Glutamatergic neuron (in vitro differentiated cells): ENCODE data around the gene DAPK1. TPM values are rescaled to one million over a fixed set of nuclear protein-coding genes. Genes with fewer than 3 reads are reported as not detected.
"Not testable (repeated sequence)": the region's sequence is repeated elsewhere in the genome, so short reads cannot be mapped to it uniquely, and the experiment has no call there.

Experiments used
- DNase-seq: peaks from one replicate; pipeline ENCODE4 v3.0.0; 2022
- H3K27ac Mint-ChIP-seq: one replicate; pipeline ENCODE4 v1.8.0; 2020; ENCODE audit warnings: mild to moderate bottlenecking, mixed read lengths, inconsistent platforms; ENCODE audit not compliant: unreplicated experiment
- H3K27me3 Mint-ChIP-seq: one replicate; pipeline ENCODE4 v1.8.0; 2020; ENCODE audit warnings: mild to moderate bottlenecking, moderate library complexity, mixed read lengths, inconsistent platforms; ENCODE audit not compliant: unreplicated experiment
- H3K36me3 Mint-ChIP-seq: one replicate; pipeline ENCODE4 v1.8.0; 2020; ENCODE audit warnings: mild to moderate bottlenecking, mixed read lengths, inconsistent platforms; ENCODE audit not compliant: unreplicated experiment
- H3K4me1 Mint-ChIP-seq: one replicate; pipeline ENCODE4 v1.8.0; 2020; ENCODE audit warnings: mild to moderate bottlenecking, low read depth, mixed read lengths, inconsistent platforms; ENCODE audit not compliant: unreplicated experiment
- H3K4me3 Mint-ChIP-seq: one replicate; pipeline ENCODE4 v1.8.0; 2020; ENCODE audit warnings: mild to moderate bottlenecking, mixed read lengths, inconsistent platforms; ENCODE audit not compliant: unreplicated experiment
- H3K9me3 Mint-ChIP-seq: one replicate; pipeline ENCODE4 v1.8.0; 2020; ENCODE audit warnings: mild to moderate bottlenecking, moderate library complexity, mixed read lengths, inconsistent platforms; ENCODE audit not compliant: unreplicated experiment
- total RNA-seq: library from RNA; stranded (reverse); fragmentation: NEBNext Ultra II Directional; extraction: Animal tissue kit (Norgen Biotek cat#: 25700); gene quantifications from one replicate; pipeline ENCODE4 v1.2.1, GENCODE V29; 2021; ENCODE audit not compliant: unreplicated experiment
- TF ChIP-seq, protein P1 (sequence below): fragments of 200-600 bp; sonication (generic); IDR thresholded peaks from one replicate; pipeline ENCODE4 v1.5.0; 2021; ENCODE audit not compliant: partially characterized antibody, unreplicated experiment

Gene DAPK1
- total RNA-seq, 1 donor from 2014 or later, result 384 TPM

- Mint-ChIP-seq H3K9me3 (peaks cover 2% of the 10 kb centered on the region), H3K4me1 (no peaks in the 10 kb centered on the region), H3K27me3 (no peaks in the 10 kb centered on the region), H3K27ac (no peak overlapping the region), H3K36me3 (no peaks in the 10 kb centered on the region), H3K4me3 (no peak overlapping the region)
- TF ChIP-seq, protein P1, sequence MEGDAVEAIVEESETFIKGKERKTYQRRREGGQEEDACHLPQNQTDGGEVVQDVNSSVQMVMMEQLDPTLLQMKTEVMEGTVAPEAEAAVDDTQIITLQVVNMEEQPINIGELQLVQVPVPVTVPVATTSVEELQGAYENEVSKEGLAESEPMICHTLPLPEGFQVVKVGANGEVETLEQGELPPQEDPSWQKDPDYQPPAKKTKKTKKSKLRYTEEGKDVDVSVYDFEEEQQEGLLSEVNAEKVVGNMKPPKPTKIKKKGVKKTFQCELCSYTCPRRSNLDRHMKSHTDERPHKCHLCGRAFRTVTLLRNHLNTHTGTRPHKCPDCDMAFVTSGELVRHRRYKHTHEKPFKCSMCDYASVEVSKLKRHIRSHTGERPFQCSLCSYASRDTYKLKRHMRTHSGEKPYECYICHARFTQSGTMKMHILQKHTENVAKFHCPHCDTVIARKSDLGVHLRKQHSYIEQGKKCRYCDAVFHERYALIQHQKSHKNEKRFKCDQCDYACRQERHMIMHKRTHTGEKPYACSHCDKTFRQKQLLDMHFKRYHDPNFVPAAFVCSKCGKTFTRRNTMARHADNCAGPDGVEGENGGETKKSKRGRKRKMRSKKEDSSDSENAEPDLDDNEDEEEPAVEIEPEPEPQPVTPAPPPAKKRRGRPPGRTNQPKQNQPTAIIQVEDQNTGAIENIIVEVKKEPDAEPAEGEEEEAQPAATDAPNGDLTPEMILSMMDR, result no peak
- no peak for DNase-seq
Observed at GRCh38 chr9:87742813-87743428, 245.3 kb downstream of the DAPK1 start.

- H3K27ac Mint-ChIP-seq, DNase-seq, H3K36me3 Mint-ChIP-seq, H3K27me3 Mint-ChIP-seq, H3K4me3 Mint-ChIP-seq, H3K4me1 Mint-ChIP-seq, H3K9me3 Mint-ChIP-seq: not testable (repeated sequence)
Observed at GRCh38 chr9:87744247-87744646, 246.6 kb downstream of the DAPK1 start.

DNA sequence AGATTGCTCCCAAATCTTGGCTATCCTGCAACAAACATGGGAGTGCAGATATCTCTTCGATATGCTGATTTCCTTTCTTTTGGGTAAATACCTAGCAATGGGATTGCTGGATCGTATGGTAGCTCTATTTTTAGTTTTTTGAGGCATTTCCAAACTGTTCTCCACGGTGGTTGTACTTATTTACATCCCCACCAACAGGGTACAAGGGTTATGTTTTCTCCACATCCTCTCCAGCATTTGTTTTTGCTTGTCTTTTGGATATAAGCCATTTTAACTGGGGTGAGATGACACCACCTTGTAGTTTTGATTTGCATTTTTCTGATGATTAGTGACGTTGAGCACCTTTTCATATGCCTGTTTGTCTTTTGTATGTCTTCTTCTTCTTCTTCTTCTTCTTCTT lies 248.5 kb downstream of the DAPK1 start:
- H3K27me3 Mint-ChIP-seq, result no peaks in the 10 kb centered on the region
- H3K27ac Mint-ChIP-seq, result no peak overlapping the region
- H3K4me3 Mint-ChIP-seq, result no peak overlapping the region
- no peaks in the 10 kb centered on the region for H3K4me1 Mint-ChIP-seq
- H3K9me3 Mint-ChIP-seq, result no peaks in the 10 kb centered on the region
- TF ChIP-seq, protein P1, result no peak
- DNase-seq, result no peak
- H3K36me3 Mint-ChIP-seq, result no peaks in the 10 kb centered on the region

DNA sequence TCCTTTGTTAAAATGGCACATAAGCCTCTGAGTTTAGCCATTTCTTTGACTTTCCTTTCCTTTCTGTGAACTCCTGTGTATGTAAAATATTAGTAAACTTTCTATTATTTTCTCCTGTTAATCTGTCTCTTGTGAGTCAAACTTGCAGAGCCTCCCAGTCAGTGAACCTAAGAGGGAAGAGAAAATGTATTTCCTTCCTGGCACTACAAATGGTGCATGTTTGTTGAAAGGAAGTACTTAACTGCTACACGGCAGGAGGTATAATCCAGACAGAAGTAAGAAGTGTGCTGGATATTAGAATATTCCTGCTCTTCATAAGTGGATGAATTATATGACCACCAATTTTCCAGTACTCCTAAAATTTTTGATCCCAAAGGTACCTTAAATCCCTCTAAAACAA lies 251.2 kb downstream of the DAPK1 start:
- no peaks in the 10 kb centered on the region for H3K27me3 Mint-ChIP-seq
- no peaks in the 10 kb centered on the region for H3K9me3 Mint-ChIP-seq
- TF ChIP-seq, protein P1, result no peak
- no peak overlapping the region for H3K27ac Mint-ChIP-seq
- DNase-seq, result no peak
- H3K4me1 Mint-ChIP-seq, result no peaks in the 10 kb centered on the region
- no peaks in the 10 kb centered on the region for H3K36me3 Mint-ChIP-seq
- no peak overlapping the region for H3K4me3 Mint-ChIP-seq

GRCh38 chr9:87749335-87750035 lies 251.8 kb downstream of the DAPK1 start:
- Mint-ChIP-seq H3K4me1 (no peaks in the 10 kb centered on the region), H3K4me3 (no peak overlapping the region), H3K27ac (no peak overlapping the region), H3K36me3 (no peaks in the 10 kb centered on the region), H3K27me3 (no peaks in the 10 kb centered on the region), H3K9me3 (no peaks in the 10 kb centered on the region)
- TF ChIP-seq, protein P1, result no peak
- DNase-seq, result no peak
